DND-41 (cell line): ENCODE measurements around the gene POLG2.

Experiments
- ATAC-seq: fragments of 200-7000 bp; cut with Tn5 transposase; 3 replicates; pipeline ENCODE4 v1.9.1; 2021; ENCODE audit warnings: low read depth; ENCODE audit not compliant: insufficient read depth
- DNase-seq: peaks from one replicate; pipeline ENCODE4 v3.0.0-alpha.2; 2020
- H2AFZ ChIP-seq: 2 replicates; pipeline ENCODE4 v1.6.0; 2012; ENCODE audit warnings: low read depth, low read length
- H3K27ac ChIP-seq: 2 replicates; pipeline ENCODE4 v1.5.1; 2012; ENCODE audit warnings: low read length, inconsistent platforms
- H3K27me3 ChIP-seq: fragments of 200-600 bp; sonication (generic); 2 replicates; pipeline ENCODE4 v1.6.0; 2012; ENCODE audit warnings: low read length, mild to moderate bottlenecking, inconsistent platforms; ENCODE audit not compliant: insufficient read depth, poor library complexity
- H3K36me3 ChIP-seq: 2 replicates; pipeline ENCODE4 v1.5.1; 2012; ENCODE audit warnings: low read length, inconsistent platforms; ENCODE audit not compliant: insufficient read depth
- H3K4me1 ChIP-seq: 2 replicates; pipeline ENCODE4 v1.5.1; 2012; ENCODE audit warnings: mild to moderate bottlenecking, low read length; ENCODE audit not compliant: insufficient read depth
- H3K4me2 ChIP-seq: 2 replicates; pipeline ENCODE4 v1.6.0; 2012; ENCODE audit warnings: mild to moderate bottlenecking, moderate library complexity, low read length, inconsistent platforms; ENCODE audit not compliant: insufficient read depth
- H3K4me3 ChIP-seq, 2 experiments: fragments of 200-600 bp in 1 of 2; shearing (Covaris generic) in 1 of 2; 2 replicates each; pipeline ENCODE4 v1.5.1; 2012 to 2016; ENCODE audit warnings: inconsistent platforms in 2 of 2, low read length in 2 of 2, mild to moderate bottlenecking in 2 of 2, low read depth in 1 of 2, moderate library complexity in 1 of 2
- H3K79me2 ChIP-seq: 2 replicates; pipeline ENCODE4 v1.6.0; 2012; ENCODE audit warnings: low read length, inconsistent platforms; ENCODE audit not compliant: insufficient read depth
- H3K9ac ChIP-seq: 2 replicates; pipeline ENCODE4 v1.6.0; 2012; ENCODE audit warnings: low read depth, mild to moderate bottlenecking, inconsistent platforms, low read length, moderate library complexity
- H3K9me3 ChIP-seq: 2 replicates; pipeline ENCODE4 v1.5.1; 2012; ENCODE audit warnings: low read length, moderate library complexity, mild to moderate bottlenecking, inconsistent platforms; ENCODE audit not compliant: insufficient read depth, severe bottlenecking
- H4K20me1 ChIP-seq: 2 replicates; pipeline ENCODE4 v1.6.0; 2012; ENCODE audit warnings: low read length; ENCODE audit not compliant: insufficient read depth
- EZH2 ChIP-seq: IDR thresholded peaks from 3 replicates; pipeline ENCODE4 v1.6.1; 2012; ENCODE audit warnings: borderline replicate concordance, low read depth, mild to moderate bottlenecking, moderate library complexity, low read length, inconsistent platforms; ENCODE audit not compliant: severe bottlenecking
- TF ChIP-seq, protein P1 (sequence below): IDR thresholded peaks from 2 replicates; pipeline ENCODE4 v1.5.1; 2012; ENCODE audit warnings: borderline replicate concordance, low read length, moderate library complexity, mild to moderate bottlenecking; ENCODE audit not compliant: poor library complexity, severe bottlenecking; ENCODE audit errors: extremely low read depth

POLG2 gene

DNA sequence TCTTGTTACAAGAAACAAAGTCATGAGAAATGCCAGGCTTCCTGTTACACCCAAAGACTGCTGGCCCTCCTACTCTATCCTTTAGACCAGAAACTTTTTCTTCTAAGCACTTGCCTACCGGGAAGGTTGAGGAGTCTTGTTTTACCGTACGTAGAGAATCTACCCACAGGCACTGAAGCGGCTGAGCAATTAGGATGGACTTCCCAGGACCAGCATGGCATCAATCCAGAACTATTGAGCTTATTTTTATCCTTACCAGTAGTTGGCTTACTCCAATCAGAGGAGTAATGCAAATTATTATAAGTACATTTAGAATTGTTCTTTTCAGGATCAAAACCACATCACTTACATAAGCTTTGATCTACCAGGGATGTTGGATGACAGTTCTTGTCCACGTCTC is 35.6 kb upstream of the POLG2 start:
- Histone ChIP-seq H2AFZ (no peak overlapping the region), H3K27me3 (no peaks in the 10 kb centered on the region), H3K27ac (no peak overlapping the region), H3K4me2 (no peak overlapping the region), H3K36me3 (peaks cover 99% of the 10 kb centered on the region), H4K20me1 (no peaks in the 10 kb centered on the region), H3K79me2 (no peaks in the 10 kb centered on the region), H3K9ac (no peak overlapping the region), H3K9me3 (no peaks in the 10 kb centered on the region), H3K4me1 (no peaks in the 10 kb centered on the region), H3K4me3 (no peak overlapping the region)
- no peak for ATAC-seq
- TF ChIP-seq, protein P1, sequence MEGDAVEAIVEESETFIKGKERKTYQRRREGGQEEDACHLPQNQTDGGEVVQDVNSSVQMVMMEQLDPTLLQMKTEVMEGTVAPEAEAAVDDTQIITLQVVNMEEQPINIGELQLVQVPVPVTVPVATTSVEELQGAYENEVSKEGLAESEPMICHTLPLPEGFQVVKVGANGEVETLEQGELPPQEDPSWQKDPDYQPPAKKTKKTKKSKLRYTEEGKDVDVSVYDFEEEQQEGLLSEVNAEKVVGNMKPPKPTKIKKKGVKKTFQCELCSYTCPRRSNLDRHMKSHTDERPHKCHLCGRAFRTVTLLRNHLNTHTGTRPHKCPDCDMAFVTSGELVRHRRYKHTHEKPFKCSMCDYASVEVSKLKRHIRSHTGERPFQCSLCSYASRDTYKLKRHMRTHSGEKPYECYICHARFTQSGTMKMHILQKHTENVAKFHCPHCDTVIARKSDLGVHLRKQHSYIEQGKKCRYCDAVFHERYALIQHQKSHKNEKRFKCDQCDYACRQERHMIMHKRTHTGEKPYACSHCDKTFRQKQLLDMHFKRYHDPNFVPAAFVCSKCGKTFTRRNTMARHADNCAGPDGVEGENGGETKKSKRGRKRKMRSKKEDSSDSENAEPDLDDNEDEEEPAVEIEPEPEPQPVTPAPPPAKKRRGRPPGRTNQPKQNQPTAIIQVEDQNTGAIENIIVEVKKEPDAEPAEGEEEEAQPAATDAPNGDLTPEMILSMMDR = no peak
- no peak for TF ChIP-seq EZH2
- DNase-seq = no peak

DNA sequence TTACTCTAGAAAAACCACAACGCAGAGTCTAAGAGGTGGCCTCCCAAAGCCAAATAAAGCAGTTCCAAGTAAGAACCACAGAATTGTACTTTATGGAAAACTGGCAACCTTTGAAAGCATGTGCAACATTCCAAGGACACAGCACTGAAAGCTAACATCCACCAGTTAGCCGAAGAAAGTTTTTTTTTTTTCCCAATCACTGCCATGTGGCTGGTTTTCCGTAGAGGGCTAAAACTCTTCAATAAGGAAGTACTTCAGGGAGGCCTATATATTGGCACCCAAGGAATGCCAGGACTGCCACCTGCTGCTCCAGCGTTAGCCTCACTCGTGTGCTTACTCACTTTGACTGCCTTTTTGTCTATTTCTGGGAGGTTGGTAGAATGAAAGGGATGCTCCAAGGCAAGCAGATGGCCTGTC is 35.1 kb upstream of the POLG2 start:
- Histone ChIP-seq H3K27me3 (no peaks in the 10 kb centered on the region), H3K79me2 (no peaks in the 10 kb centered on the region), H3K9ac (no peak overlapping the region), H3K4me1 (no peaks in the 10 kb centered on the region), H3K4me2 (no peak overlapping the region), H3K9me3 (no peaks in the 10 kb centered on the region), H3K36me3 (peaks cover 99% of the 10 kb centered on the region), H4K20me1 (no peaks in the 10 kb centered on the region), H3K27ac (no peak overlapping the region), H3K4me3 (no peak overlapping the region), H2AFZ (no peak overlapping the region)
- ATAC-seq (no peak), DNase-seq (no peak)
- no peak for TF ChIP-seq EZH2
- TF ChIP-seq, protein P1 = no peak

DNA sequence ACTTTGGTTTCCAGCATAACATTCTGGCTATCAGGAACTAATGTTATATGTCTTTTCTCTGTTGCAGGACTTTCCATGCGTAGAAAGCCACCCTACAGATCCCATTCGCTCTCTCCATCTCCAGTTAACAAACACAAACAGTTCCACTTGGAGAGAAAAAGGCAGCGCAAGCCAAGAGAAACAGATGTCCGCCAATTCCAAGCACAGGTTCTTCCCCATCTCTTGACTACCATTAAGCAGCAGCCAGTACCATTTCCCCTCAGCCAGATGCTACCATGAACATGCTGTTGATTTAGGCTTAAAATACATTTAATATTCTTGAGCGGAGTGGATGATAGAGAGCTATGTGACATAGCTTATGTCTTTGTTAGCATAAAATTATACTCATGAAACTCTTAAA is 32.4 kb upstream of the POLG2 start:
- Histone ChIP-seq H3K27me3 (no peaks in the 10 kb centered on the region), H4K20me1 (no peaks in the 10 kb centered on the region), H3K36me3 (peaks cover 96% of the 10 kb centered on the region), H2AFZ (no peak overlapping the region), H3K4me1 (no peaks in the 10 kb centered on the region), H3K4me3 (no peak overlapping the region), H3K4me2 (no peak overlapping the region), H3K9me3 (no peaks in the 10 kb centered on the region), H3K9ac (no peak overlapping the region), H3K27ac (no peak overlapping the region), H3K79me2 (no peaks in the 10 kb centered on the region)
- ATAC-seq (no peak), DNase-seq (no peak)
- TF ChIP-seq, protein P1 = no peak
- TF ChIP-seq EZH2 = no peak

DNA sequence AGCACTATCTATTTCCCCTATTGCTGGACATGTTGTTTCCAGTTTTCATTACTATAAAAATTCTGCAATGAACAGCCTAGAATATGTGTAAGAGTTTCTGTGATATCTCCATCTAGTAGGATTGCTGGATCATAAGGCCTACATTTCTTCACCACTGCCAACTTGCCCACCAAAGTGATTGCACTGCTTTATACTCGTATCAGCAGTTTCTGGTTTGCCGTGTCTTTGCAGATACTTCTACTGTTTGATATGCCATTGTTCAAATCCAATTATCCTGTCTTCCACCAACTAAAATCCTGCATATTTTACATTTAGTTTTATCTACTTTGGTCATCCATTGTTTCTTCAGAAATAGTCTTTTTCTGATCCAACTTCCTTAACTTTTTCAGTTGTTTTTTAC is 31.1 kb upstream of the POLG2 start:
- Histone ChIP-seq H3K27ac (no peak overlapping the region), H3K36me3 (peaks cover 95% of the 10 kb centered on the region), H3K4me3 (no peak overlapping the region), H3K9me3 (no peaks in the 10 kb centered on the region), H2AFZ (no peak overlapping the region), H3K4me2 (no peak overlapping the region), H3K27me3 (no peaks in the 10 kb centered on the region), H4K20me1 (no peaks in the 10 kb centered on the region), H3K79me2 (no peaks in the 10 kb centered on the region), H3K4me1 (no peaks in the 10 kb centered on the region), H3K9ac (no peak overlapping the region)
- TF ChIP-seq, protein P1 = no peak
- no peak for ATAC-seq
- DNase-seq = no peak
